GM20000 (cell line): ENCODE data around the gene NXNL1.

Experiments
- DNase-seq: peaks from one replicate; pipeline ENCODE4 v3.0.0; 2012; ENCODE audit warnings: low spot score
- CTCF ChIP-seq: IDR thresholded peaks from 2 replicates; pipeline ENCODE4 v1.5.1; 2012; ENCODE audit warnings: mild to moderate bottlenecking, control low read depth; ENCODE audit errors: extremely low read depth, missing control alignments

Gene NXNL1

GRCh38 chr19:17409990-17410389, 50.7 kb downstream of the NXNL1 start:
- no peak for TF ChIP-seq CTCF
- DNase-seq = no peak

- TF ChIP-seq CTCF = no peak
- no peak for DNase-seq
Observed at GRCh38 chr19:17406887-17407196, 53.9 kb downstream of the NXNL1 start.

- no peak for DNase-seq
- no peak for TF ChIP-seq CTCF
Observed at GRCh38 chr19:17406046-17406886, 54.5 kb downstream of the NXNL1 start.
